WTC11 (cell line): ENCODE measurements around the gene ZNF189.

Experiments used
- CTCF ChIP-seq: fragments of 200-600 bp; IDR thresholded peaks from 2 replicates; pipeline ENCODE4 v1.8.0; 2022; ENCODE audit warnings: antibody characterized with exemption
- FOXJ3 ChIP-seq: sonication (generic); formaldehyde crosslinking; IDR thresholded peaks from 2 replicates; pipeline ENCODE4 v1.9.0; 2021; ENCODE audit warnings: missing genetic modification reagents, mild to moderate bottlenecking, borderline replicate concordance
- IRF2 ChIP-seq: sonication (generic); formaldehyde crosslinking; IDR thresholded peaks from 2 replicates; pipeline ENCODE4 v1.8.0; 2022; ENCODE audit warnings: low read depth, missing genetic modification reagents, borderline replicate concordance
- JUN ChIP-seq: sonication (generic); formaldehyde crosslinking; IDR thresholded peaks from 2 replicates; pipeline ENCODE4 v1.8.0; 2023; ENCODE audit warnings: mild to moderate bottlenecking, missing genetic modification reagents
- MAX ChIP-seq: sonication (generic); formaldehyde crosslinking; IDR thresholded peaks from 2 replicates; pipeline ENCODE4 v1.8.0; 2022; ENCODE audit warnings: mild to moderate bottlenecking, missing genetic modification reagents
- MYBL2 ChIP-seq: sonication (generic); formaldehyde crosslinking; IDR thresholded peaks from 2 replicates; pipeline ENCODE4 v1.8.1; 2023; ENCODE audit warnings: mild to moderate bottlenecking, moderate library complexity, missing genetic modification reagents
- RELA ChIP-seq: sonication (generic); formaldehyde crosslinking; IDR thresholded peaks from 2 replicates; pipeline ENCODE4 v1.8.1; 2022; ENCODE audit warnings: missing genetic modification reagents, mild to moderate bottlenecking, borderline replicate concordance
- ZNF121 ChIP-seq: sonication (generic); formaldehyde crosslinking; IDR thresholded peaks from 2 replicates; pipeline ENCODE4 v1.8.0; 2023; ENCODE audit warnings: missing genetic modification reagents
- ZNF232 ChIP-seq: sonication (generic); formaldehyde crosslinking; IDR thresholded peaks from 2 replicates; pipeline ENCODE4 v1.8.0; 2022; ENCODE audit warnings: mild to moderate bottlenecking, missing genetic modification reagents
- ZNF263 ChIP-seq: sonication (generic); formaldehyde crosslinking; IDR thresholded peaks from 2 replicates; pipeline ENCODE4 v1.8.1; 2022; ENCODE audit warnings: low read depth, mild to moderate bottlenecking, moderate library complexity, missing genetic modification reagents

GRCh38 chr9:101371813-101372212 is 26.8 kb upstream of the ZNF189 start:
- TF ChIP-seq CTCF (no peak), ZNF121 (CRISPR knock-in tag) (no peak), MAX (CRISPR knock-in tag) (no peak), ZNF263 (CRISPR knock-in tag) (no peak), ZNF232 (no peak), FOXJ3 (CRISPR knock-in tag) (no peak), MYBL2 (no peak), IRF2 (CRISPR knock-in tag) (no peak), RELA (CRISPR knock-in tag) (no peak), JUN (CRISPR knock-in tag) (no peak)
